Right lobe of liver (tissue), 6 donors: ENCODE results near the gene NOD1. TPM values are rescaled to one million over a fixed set of nuclear protein-coding genes. Genes with fewer than 3 reads are reported as not detected.

Experiments
- ATAC-seq, 4 donors: fragments of 200-7000 bp; cut with Tn5 transposase; one replicate each; pipeline ENCODE4 v1.9.1; 2020; ENCODE audit warnings: mild to moderate bottlenecking in 4 of 4, moderate library complexity in 4 of 4
- DNase-seq, 3 donors: peaks; one replicate each; pipeline ENCODE4 v3.0.0-alpha.2; 2020
- H3K27ac ChIP-seq, 3 donors: fragments of 200-600 bp; one replicate each; pipeline ENCODE4 v1.8.0; 2022
- H3K27me3 ChIP-seq, 2 donors: fragments of 200-600 bp; one replicate each; pipeline ENCODE4 v1.8.0; 2022
- H3K36me3 ChIP-seq, 4 donors: fragments of 200-600 bp; sonication (generic) in 1 of 4; one replicate each; pipeline versions ENCODE4 v1.5.1 to v1.8.0; 2017 to 2022; ENCODE audit warnings: control low read depth in 1 of 4
- H3K4me1 ChIP-seq, 4 donors: fragments of 200-600 bp; sonication (generic) in 1 of 4; one replicate each; pipeline versions ENCODE4 v1.5.1 to v1.8.0; 2017 to 2022; ENCODE audit warnings: control low read depth in 1 of 4
- H3K4me3 ChIP-seq, 3 donors: fragments of 200-600 bp; one replicate each; pipeline ENCODE4 v1.8.0; 2022
- H3K9me3 ChIP-seq, 4 donors: fragments of 200-600 bp; sonication (generic) in 1 of 4; one replicate each; pipeline versions ENCODE4 v1.5.1 to v1.8.0; 2017 to 2022; ENCODE audit warnings: control low read depth in 1 of 4
- POLR2A ChIP-seq: fragments of 450-650 bp; IDR thresholded peaks from one replicate; pipeline ENCODE4 v1.6.1; 2017; ENCODE audit warnings: antibody characterized with exemption, mild to moderate bottlenecking
- WGBS: methylation state at CpG from one replicate; pipeline ENCODE4 v1.1.6; 2018; ENCODE audit warnings: low coverage, low lambda C conversion rate; ENCODE audit not compliant: insufficient coverage; ENCODE audit errors: missing lambda C conversion rate; 5-methylcytosine and 5-hydroxymethylcytosine counted together
- intact Hi-C, 2 donors: fragments of 100-400 bp; cut with DNase I; formaldehyde crosslinking; loops; one replicate each; pipeline versions ENCODE4 v1.11.2 to v1.14.1; 2022
- total RNA-seq, 6 experiments: library from RNA; depleted of rRNA in 2 of 6; stranded (reverse); fragments of >200 nt in 2 of 6; fragmentation: NEBNext Ultra II Directional in 3 of 6; extraction: Animal tissue kit (Norgen Biotek cat#: 25700) in 3 of 6; gene quantifications; one replicate each; pipeline versions ENCODE4 v1.1.0 to v1.2.4, GENCODE V29; 2016 to 2023
- TF ChIP-seq, protein P1 (sequence below), 4 donors: fragments of 200-600 bp in 3 of 4; fragments of 450-650 bp in 1 of 4; IDR thresholded peaks; one replicate each; pipeline versions ENCODE4 v1.5.1 to v1.8.0; 2016 to 2022; ENCODE audit warnings: antibody characterized with exemption in 4 of 4, mild to moderate bottlenecking in 2 of 4
- donor health status: DM: no; HTN: yes; CAD: no.
- donor health status: DM: no; HTN: no; CAD: no.
- donor health status: DM: no; HTN: no; CAD: no.
- donor health status: DM: no; HTN: yes; CAD: no.
- donor health status: DM: no; HTN: yes; CAD: no.

The NOD1 gene
- total RNA-seq, 6 experiments from 2014 or later: 1.7 to 5.3 (median 2.7) TPM

DNA sequence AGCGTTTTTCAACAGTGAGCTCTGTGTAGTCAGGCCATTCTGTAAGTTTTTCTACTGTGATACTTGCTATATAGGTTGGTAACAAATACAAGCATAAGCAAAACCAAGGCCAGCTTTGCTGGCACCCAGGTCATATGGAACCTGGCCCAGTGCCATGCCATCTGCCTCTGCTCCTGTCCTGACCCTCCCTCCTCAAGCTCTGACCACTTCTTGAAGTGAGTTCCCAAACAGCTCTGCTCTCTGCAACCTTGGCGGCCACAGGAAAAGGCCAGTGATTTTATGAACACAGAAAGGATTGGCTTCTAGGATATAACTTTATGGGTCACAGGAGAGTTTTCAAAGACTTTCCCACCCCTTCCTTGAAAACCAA, 12.8 kb downstream of the NOD1 start:
- Histone ChIP-seq H3K4me3 (no peak overlapping the region), H3K4me1 (peaks cover 0 to 7% (median 0%) of the 10 kb centered on the region in 4 donors), H3K9me3 (no peaks in the 10 kb centered on the region), H3K27me3 (no peaks in the 10 kb centered on the region), H3K36me3 (no peaks in the 10 kb centered on the region), H3K27ac (no peak overlapping the region)
- TF ChIP-seq POLR2A: no peak
- TF ChIP-seq, protein P1, sequence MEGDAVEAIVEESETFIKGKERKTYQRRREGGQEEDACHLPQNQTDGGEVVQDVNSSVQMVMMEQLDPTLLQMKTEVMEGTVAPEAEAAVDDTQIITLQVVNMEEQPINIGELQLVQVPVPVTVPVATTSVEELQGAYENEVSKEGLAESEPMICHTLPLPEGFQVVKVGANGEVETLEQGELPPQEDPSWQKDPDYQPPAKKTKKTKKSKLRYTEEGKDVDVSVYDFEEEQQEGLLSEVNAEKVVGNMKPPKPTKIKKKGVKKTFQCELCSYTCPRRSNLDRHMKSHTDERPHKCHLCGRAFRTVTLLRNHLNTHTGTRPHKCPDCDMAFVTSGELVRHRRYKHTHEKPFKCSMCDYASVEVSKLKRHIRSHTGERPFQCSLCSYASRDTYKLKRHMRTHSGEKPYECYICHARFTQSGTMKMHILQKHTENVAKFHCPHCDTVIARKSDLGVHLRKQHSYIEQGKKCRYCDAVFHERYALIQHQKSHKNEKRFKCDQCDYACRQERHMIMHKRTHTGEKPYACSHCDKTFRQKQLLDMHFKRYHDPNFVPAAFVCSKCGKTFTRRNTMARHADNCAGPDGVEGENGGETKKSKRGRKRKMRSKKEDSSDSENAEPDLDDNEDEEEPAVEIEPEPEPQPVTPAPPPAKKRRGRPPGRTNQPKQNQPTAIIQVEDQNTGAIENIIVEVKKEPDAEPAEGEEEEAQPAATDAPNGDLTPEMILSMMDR (IDR thresholded peaks at IDR 0.05): no peak
- intact Hi-C loops: no loop called here
- ATAC-seq (no peak), DNase-seq (no peak)
- WGBS: 82% methylated on average over 2 of the region's 2 CpGs

DNA sequence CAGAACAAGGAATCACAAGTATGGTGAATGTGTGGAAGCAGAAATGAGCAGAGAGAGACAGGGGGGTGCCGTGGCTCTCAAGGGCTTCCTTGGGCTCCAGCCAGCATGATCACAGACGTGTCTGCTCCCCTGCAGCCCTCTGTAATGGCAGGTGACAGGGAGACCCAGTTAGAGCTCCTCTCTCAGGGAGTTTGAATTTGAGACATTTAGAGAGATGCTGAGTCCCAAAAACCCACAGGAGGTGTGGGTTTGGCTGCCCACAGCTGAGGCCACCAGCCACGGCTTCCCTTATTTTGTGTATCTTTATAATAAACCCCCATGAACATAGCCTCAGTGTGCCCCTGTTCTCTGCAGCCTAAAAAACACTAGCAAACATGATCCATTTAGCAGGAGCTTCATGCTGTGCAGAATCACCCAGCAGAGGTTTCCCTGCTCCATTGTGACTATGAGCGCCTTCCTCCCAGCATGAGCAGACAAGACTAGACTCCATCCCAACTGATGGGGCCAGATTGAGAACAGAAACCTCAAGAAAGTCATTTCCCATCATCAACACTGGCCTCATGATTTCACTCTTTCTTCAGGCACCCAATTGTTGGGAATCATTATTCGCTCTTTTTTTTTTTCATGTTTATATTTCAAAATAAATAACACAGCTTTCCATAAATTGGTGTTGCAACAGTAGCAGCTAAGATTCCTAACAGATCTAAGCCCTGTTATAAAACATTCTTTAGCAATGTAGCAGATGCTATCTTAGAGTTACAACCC, 13.4 kb downstream of the NOD1 start:
- WGBS: 59% methylated on average over 4 of the region's 5 CpGs
- no peak for DNase-seq

DNA sequence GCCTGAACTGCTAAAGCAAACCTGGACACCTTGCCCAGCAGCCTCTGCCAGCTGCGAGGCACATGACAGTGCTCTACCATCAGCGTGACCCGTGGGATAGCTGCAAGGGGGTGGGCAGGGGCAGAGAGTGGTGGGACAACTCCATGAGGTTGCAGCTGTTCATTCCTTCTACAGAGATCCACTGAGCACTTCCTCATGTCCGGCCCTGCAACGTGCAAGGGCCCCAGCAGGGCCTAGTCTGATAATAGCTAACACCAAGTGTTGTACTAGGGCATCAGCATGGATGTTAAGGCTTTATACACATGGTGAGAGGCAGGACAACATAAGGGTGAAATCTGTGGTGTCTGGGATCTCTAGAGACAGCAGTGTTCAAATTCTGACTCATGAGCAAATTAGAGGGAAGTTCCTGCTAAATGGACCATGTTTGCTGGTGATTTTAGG, 14.3 kb downstream of the NOD1 start:
- ATAC-seq (peak in 3 of 4 donors; percentile 29 to 33 (median 32)), DNase-seq (no peak)
- H3K4me3 ChIP-seq: no peak overlapping the region
- no peak for TF ChIP-seq POLR2A
- TF ChIP-seq, protein P1 (IDR thresholded peaks at IDR 0.05): no peak
- H3K27me3 ChIP-seq: no peaks in the 10 kb centered on the region
- H3K27ac ChIP-seq: no peak overlapping the region
- WGBS: 14% methylated on average over 1 of the region's 5 CpGs
- H3K36me3 ChIP-seq: no peaks in the 10 kb centered on the region
- intact Hi-C loops: no loop called here
- H3K9me3 ChIP-seq: no peaks in the 10 kb centered on the region
- H3K4me1 ChIP-seq: peaks cover 0 to 14% (median 0%) of the 10 kb centered on the region in 4 donors

More for the DNA sequence above, 13.4 kb downstream of the NOD1 start:
- no peak for TF ChIP-seq POLR2A
- TF ChIP-seq, protein P1 (IDR thresholded peaks at IDR 0.05): no peak
- Histone ChIP-seq H3K27ac (no peak overlapping the region), H3K27me3 (no peaks in the 10 kb centered on the region), H3K9me3 (no peaks in the 10 kb centered on the region), H3K4me1 (peaks cover 0 to 7% (median 0%) of the 10 kb centered on the region in 4 donors), H3K4me3 (no peak overlapping the region), H3K36me3 (no peaks in the 10 kb centered on the region)
- intact Hi-C loops: no loop called here
- ATAC-seq: no peak

DNA sequence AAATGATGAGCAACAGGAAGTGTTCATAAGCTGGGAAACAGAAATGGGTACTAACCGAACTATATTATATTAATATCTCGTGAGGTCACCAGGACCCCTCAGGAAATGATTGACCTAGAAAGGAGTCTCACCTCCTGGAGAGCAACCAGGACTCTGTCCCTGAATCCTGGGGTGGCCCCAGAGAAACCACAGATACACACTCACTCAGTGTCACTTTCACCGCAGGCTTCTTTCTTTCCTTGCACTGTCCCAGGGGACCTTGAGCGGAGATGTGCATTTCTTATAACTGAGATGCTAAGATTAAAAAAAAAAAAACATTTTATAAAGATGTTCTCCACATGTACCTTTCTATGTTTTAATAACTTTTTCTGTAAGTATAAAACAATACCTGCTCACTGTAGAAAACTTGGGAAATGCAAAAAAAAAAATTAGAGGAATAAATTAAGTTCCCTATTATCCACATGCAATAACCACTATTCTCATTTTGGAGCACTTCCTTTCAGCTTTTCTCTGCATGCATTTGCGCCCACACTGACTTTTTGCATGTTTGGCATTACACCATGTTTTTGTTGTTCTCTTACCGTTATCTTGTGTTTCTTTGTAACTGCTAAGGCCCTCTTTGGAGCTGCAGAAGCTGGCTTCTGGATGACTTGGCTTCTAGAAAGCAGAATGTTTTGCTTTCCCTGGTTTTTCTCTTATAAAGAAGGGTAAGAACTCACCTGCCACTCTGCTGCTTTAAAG, 15.0 kb downstream of the NOD1 start:
- Histone ChIP-seq H3K4me1 (peaks cover 0 to 14% (median 0%) of the 10 kb centered on the region in 4 donors), H3K36me3 (no peaks in the 10 kb centered on the region), H3K4me3 (no peak overlapping the region), H3K27ac (no peak overlapping the region), H3K27me3 (no peaks in the 10 kb centered on the region), H3K9me3 (no peaks in the 10 kb centered on the region)
- intact Hi-C loops: no loop called here
- DNase-seq (no peak), ATAC-seq (peak in 1 of 4 donors; percentile 13)
- 68% methylated on average over 6 of the region's 6 CpGs for WGBS
- TF ChIP-seq POLR2A: no peak
- TF ChIP-seq, protein P1 (IDR thresholded peaks at IDR 0.05): no peak
